ENCODE measurements around the gene DNAJB7. TPM values are rescaled to one million over a fixed set of nuclear protein-coding genes. Genes with fewer than 3 reads are reported as not detected.
A peak's percentile ranks its signal among the peaks of the same experiment; 100 is the strongest.
"Not testable (repeated sequence)": the region's sequence is repeated elsewhere in the genome, so short reads cannot be mapped to it uniquely, and the experiment has no call there.

DNAJB7 gene
- total and polyA plus RNA-seq, 2 of the 13 experiments (the other 11 are each of a cell fraction or from before 2014, with no cell fraction given): not detected

DNA sequence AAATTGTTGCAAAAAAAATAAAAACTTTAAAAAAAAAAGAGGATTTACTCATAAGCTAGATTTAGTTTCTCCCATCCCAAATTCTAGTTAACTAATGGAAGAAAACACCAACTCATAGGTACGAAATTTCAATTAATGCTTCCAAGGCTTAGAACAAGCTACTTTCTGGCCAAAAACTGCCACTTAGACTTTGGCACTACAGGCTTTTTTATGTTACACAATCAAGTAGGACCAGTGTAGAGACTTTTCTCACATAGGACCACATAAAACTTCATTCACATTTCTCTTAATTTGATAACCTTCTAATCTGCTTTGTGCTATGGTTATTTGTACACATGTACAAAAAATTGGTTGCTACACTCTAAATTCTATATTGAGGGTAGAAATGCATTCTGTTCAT is 8.6 kb downstream of the DNAJB7 start (continued):
- TF ChIP-seq, protein P1, sequence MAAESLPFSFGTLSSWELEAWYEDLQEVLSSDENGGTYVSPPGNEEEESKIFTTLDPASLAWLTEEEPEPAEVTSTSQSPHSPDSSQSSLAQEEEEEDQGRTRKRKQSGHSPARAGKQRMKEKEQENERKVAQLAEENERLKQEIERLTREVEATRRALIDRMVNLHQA (CRISPR knock-in tag; IDR thresholded peaks at IDR 0.05): no peak
- TF ChIP-seq, protein P2, sequence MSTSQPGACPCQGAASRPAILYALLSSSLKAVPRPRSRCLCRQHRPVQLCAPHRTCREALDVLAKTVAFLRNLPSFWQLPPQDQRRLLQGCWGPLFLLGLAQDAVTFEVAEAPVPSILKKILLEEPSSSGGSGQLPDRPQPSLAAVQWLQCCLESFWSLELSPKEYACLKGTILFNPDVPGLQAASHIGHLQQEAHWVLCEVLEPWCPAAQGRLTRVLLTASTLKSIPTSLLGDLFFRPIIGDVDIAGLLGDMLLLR (CRISPR knock-in tag; IDR thresholded peaks at IDR 0.05): no peak
- TF ChIP-seq, protein P3, sequence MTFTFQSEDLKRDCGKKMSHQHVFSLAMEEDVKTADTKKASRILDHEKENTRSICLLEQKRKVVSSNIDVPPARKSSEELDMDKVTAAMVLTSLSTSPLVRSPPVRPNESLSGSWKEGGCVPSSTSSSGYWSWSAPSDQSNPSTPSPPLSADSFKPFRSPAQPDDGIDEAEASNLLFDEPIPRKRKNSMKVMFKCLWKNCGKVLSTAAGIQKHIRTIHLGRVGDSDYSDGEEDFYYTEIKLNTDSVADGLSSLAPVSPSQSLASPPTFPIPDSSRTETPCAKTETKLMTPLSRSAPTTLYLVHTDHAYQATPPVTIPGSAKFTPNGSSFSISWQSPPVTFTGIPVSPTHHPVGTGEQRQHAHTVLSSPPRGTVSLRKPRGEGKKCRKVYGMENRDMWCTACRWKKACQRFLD (CRISPR knock-in tag; IDR thresholded peaks at IDR 0.05; ENCODE audit: borderline replicate concordance): no peak
- no peak for TF ChIP-seq ZNF564 (CRISPR knock-in tag; IDR thresholded peaks at IDR 0.05)
- TF ChIP-seq, protein P4, sequence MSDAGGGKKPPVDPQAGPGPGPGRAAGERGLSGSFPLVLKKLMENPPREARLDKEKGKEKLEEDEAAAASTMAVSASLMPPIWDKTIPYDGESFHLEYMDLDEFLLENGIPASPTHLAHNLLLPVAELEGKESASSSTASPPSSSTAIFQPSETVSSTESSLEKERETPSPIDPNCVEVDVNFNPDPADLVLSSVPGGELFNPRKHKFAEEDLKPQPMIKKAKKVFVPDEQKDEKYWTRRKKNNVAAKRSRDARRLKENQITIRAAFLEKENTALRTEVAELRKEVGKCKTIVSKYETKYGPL (CRISPR knock-in tag; IDR thresholded peaks at IDR 0.05): 0 out of 2 replicates have a peak, but pooled peaks have one; percentile 61
- TF ChIP-seq TOE1 (CRISPR knock-in tag; IDR thresholded peaks at IDR 0.05): no peak
- no peak for TF ChIP-seq NONO (IDR thresholded peaks at IDR 0.05)
- TF ChIP-seq NONO (CRISPR knock-in tag; conservative IDR thresholded peaks at IDR 0.05): no peak
- TF ChIP-seq CEBPB (IDR thresholded peaks at IDR 0.05; ENCODE audit: borderline replicate concordance, low read depth, low read length): peak; percentile 74; the same call in 1 of the 2 replicates
- no peak for TF ChIP-seq ZSCAN30 (CRISPR knock-in tag; IDR thresholded peaks at IDR 0.05)
- TF ChIP-seq PTBP1 (IDR thresholded peaks at IDR 0.05; ENCODE audit: low read depth, low read length, poor library complexity, severe bottlenecking): no peak
- TF ChIP-seq, protein P5, sequence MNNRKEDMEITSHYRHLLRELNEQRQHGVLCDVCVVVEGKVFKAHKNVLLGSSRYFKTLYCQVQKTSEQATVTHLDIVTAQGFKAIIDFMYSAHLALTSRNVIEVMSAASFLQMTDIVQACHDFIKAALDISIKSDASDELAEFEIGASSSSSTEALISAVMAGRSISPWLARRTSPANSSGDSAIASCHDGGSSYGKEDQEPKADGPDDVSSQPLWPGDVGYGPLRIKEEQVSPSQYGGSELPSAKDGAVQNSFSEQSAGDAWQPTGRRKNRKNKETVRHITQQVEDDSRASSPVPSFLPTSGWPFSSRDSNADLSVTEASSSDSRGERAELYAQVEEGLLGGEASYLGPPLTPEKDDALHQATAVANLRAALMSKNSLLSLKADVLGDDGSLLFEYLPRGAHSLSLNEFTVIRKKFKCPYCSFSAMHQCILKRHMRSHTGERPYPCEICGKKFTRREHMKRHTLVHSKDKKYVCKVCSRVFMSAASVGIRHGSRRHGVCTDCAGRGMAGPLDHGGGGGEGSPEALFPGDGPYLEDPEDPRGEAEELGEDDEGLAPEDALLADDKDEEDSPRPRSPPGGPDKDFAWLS (CRISPR knock-in tag; IDR thresholded peaks at IDR 0.05; ENCODE audit: borderline replicate concordance): no peak
- TF ChIP-seq ZNF263 (CRISPR knock-in tag; IDR thresholded peaks at IDR 0.05): no peak
- TF ChIP-seq ZMYM3 (CRISPR knock-in tag; IDR thresholded peaks at IDR 0.05): no peak
- TF ChIP-seq, protein P6, sequence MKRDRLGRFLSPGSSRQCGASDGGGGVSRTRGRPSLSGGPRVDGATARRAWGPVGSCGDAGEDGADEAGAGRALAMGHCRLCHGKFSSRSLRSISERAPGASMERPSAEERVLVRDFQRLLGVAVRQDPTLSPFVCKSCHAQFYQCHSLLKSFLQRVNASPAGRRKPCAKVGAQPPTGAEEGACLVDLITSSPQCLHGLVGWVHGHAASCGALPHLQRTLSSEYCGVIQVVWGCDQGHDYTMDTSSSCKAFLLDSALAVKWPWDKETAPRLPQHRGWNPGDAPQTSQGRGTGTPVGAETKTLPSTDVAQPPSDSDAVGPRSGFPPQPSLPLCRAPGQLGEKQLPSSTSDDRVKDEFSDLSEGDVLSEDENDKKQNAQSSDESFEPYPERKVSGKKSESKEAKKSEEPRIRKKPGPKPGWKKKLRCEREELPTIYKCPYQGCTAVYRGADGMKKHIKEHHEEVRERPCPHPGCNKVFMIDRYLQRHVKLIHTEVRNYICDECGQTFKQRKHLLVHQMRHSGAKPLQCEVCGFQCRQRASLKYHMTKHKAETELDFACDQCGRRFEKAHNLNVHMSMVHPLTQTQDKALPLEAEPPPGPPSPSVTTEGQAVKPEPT (CRISPR knock-in tag; IDR thresholded peaks at IDR 0.05; ENCODE audit: low read depth): no peak
- no peak for TF ChIP-seq DNMT1 (CRISPR knock-in tag; IDR thresholded peaks at IDR 0.05)
- TF ChIP-seq ZNF773 (CRISPR knock-in tag; IDR thresholded peaks at IDR 0.05; ENCODE audit: borderline replicate concordance): no peak
- TF ChIP-seq RARG (CRISPR knock-in tag; IDR thresholded peaks at IDR 0.05; ENCODE audit: low read depth): no peak

DNA sequence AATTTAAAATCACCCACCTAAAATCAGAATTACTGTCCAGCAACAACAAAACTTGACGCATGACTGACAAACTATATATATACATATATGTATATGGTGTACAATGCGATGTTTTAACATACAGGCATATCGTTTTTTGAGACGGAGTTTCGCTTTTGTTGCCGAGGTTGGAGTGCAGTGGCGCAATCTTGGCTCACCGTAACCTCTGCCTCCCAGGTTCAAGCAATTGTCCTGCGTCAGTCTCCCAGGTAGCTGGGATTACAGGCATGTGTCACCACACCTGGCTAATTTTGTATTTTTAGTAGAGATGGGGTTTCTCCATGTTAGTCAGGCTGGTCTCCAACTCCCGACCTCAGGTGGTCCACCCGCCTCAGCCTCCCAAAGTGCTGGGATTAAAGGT is 16.1 kb downstream of the DNAJB7 start:
- intact Hi-C loops (cut with micrococcal nuclease; ENCODE audit: unreplicated experiment); CTCF ChIA-PET (ENCODE audit: low intra/inter-chr PET ratio, low total read pairs); in situ Hi-C loops (cut with HindIII; ENCODE audit: extremely low pct_ligation_motif_present, low pct_unique_long_range_greater_than_20kb); H3K27me3 ChIP-seq (ENCODE audit: control insufficient read depth in 1 of 2, insufficient read depth in 2 of 2, low read length in 2 of 2); H4K20me1 ChIP-seq (ENCODE audit: insufficient read depth, low read length); H3K4me1 ChIP-seq (ENCODE audit: insufficient read depth, low read length); H3K4me2 ChIP-seq (ENCODE audit: low read depth, low read length); H3K9me3 ChIP-seq (ENCODE audit: low read length); DNase-seq (ENCODE audit: low spot score); POLR2A ChIA-PET; H3K27ac ChIP-seq (ENCODE audit: extremely low read length, insufficient read depth, low read length); H3K9ac ChIP-seq (ENCODE audit: insufficient read depth, low read depth, low read length); BruUV-seq (replicated peaks); H3K4me3 ChIP-seq (replicated peaks in 1 of 3; ENCODE audit: insufficient read depth in 1 of 3, low read depth in 2 of 3, low read length in 3 of 3); ATAC-seq; FAIRE-seq; H2AFZ ChIP-seq (ENCODE audit: low read length): not testable (repeated sequence)
- WGBS (ENCODE audit: low lambda C conversion rate): 97% methylated on average over 11 of the region's 11 CpGs
- peaks cover 4 to 74% of the 10 kb centered on the region in 2 experiments for H3K36me3 ChIP-seq (replicated peaks in 1 of 2; ENCODE audit: control insufficient read depth in 1 of 2, insufficient read depth in 2 of 2, low read length in 2 of 2)
- H3K79me2 ChIP-seq (ENCODE audit: insufficient read depth, low read length): peaks cover 38% of the 10 kb centered on the region

Data from HepG2 (cell line).